Calu3 (cell line): ENCODE data around the gene GJB5. TPM values are rescaled to one million over a fixed set of nuclear protein-coding genes. Genes with fewer than 3 reads are reported as not detected.
"Not testable (repeated sequence)": the region's sequence is repeated elsewhere in the genome, so short reads cannot be mapped to it uniquely, and the experiment has no call there.

Experiments used
- BruUV-seq: library from RNA; stranded (reverse); fragments of 400-500 nt; replicated peaks from 2 replicates; lab custom pipeline; 2021; lab: Mats Ljungman, UMichigan
- CTCF ChIA-PET: fragments of 300-600 bp; sonication (Branson Sonifier 250); formaldehyde crosslinking; loops from one replicate; lab custom pipeline; 2022; ENCODE audit warnings: antibody characterized with exemption; lab: Charles Lee
- DNase-seq: peaks from one replicate; pipeline ENCODE4 v3.0.0; 2022
- H3K27ac Mint-ChIP-seq: one replicate; pipeline ENCODE4 v1.8.0; 2022; ENCODE audit warnings: mixed read lengths; ENCODE audit not compliant: unreplicated experiment
- H3K27me3 Mint-ChIP-seq: one replicate; pipeline ENCODE4 v1.8.0; 2022; ENCODE audit warnings: mixed read lengths; ENCODE audit not compliant: unreplicated experiment
- H3K36me3 Mint-ChIP-seq: one replicate; pipeline ENCODE4 v1.8.0; 2022; ENCODE audit warnings: mild to moderate bottlenecking, moderate library complexity, mixed read lengths; ENCODE audit not compliant: insufficient read depth, unreplicated experiment
- H3K4me1 Mint-ChIP-seq: one replicate; pipeline ENCODE4 v1.8.0; 2022; ENCODE audit warnings: mild to moderate bottlenecking, low read depth, mixed read lengths; ENCODE audit not compliant: unreplicated experiment
- H3K4me3 Mint-ChIP-seq: one replicate; pipeline ENCODE4 v1.8.0; 2022; ENCODE audit warnings: mild to moderate bottlenecking, low read depth, moderate library complexity, mixed read lengths; ENCODE audit not compliant: unreplicated experiment
- H3K9me3 Mint-ChIP-seq: one replicate; pipeline ENCODE4 v1.8.0; 2022; ENCODE audit warnings: low read depth, mixed read lengths; ENCODE audit not compliant: unreplicated experiment
- intact Hi-C: fragments of 100-400 bp; cut with micrococcal nuclease; formaldehyde crosslinking; loops from one replicate; pipeline ENCODE4 v1.10.0; 2022; ENCODE audit not compliant: unreplicated experiment
- total RNA-seq: library from RNA; stranded (reverse); gene quantifications from 2 replicates; pipeline ENCODE4 v1.2.3, GENCODE V29; 2022
- TF ChIP-seq, protein P1 (sequence below): fragments of 200-600 bp; IDR thresholded peaks from one replicate; pipeline ENCODE4 v1.8.0; 2022; ENCODE audit warnings: antibody characterized with exemption; ENCODE audit not compliant: unreplicated experiment

GJB5 gene
- total RNA-seq, 1 experiment from 2014 or later, result 1.1 TPM

DNA sequence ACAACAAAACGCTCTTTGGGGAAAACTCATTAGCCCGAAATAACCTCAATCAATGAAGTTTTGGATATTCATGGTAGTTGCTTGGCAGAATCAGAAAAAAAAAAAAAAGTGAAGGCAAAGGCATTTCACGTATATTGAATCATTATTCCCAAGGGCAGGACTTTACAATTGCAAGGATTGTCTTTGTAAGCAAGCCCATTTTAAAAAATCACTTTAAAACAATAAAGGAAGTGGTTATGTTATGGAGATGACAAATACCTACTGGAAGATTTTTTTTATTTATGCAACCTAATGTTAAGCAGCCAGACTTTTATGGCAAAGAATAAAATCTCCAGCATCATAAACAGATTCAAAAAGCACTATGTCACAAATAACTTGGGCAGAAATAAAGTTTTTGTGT, 14.0 kb downstream of the GJB5 start:
- TF ChIP-seq, protein P1, sequence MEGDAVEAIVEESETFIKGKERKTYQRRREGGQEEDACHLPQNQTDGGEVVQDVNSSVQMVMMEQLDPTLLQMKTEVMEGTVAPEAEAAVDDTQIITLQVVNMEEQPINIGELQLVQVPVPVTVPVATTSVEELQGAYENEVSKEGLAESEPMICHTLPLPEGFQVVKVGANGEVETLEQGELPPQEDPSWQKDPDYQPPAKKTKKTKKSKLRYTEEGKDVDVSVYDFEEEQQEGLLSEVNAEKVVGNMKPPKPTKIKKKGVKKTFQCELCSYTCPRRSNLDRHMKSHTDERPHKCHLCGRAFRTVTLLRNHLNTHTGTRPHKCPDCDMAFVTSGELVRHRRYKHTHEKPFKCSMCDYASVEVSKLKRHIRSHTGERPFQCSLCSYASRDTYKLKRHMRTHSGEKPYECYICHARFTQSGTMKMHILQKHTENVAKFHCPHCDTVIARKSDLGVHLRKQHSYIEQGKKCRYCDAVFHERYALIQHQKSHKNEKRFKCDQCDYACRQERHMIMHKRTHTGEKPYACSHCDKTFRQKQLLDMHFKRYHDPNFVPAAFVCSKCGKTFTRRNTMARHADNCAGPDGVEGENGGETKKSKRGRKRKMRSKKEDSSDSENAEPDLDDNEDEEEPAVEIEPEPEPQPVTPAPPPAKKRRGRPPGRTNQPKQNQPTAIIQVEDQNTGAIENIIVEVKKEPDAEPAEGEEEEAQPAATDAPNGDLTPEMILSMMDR, result no peak
- intact Hi-C loops, result no loop called here
- Mint-ChIP-seq H3K4me3 (no peak overlapping the region), H3K9me3 (no peaks in the 10 kb centered on the region), H3K27me3 (no peaks in the 10 kb centered on the region), H3K36me3 (peaks cover under 1% of the 10 kb centered on the region), H3K27ac (no peak overlapping the region), H3K4me1 (peaks cover 2% of the 10 kb centered on the region)
- BruUV-seq, result no TSS peak
- no peak for DNase-seq
- CTCF ChIA-PET, result interaction anchor here (0.6 kb wide), 1 partner anchor 389 kb away, joined by 3 read pairs; no protein-coding TSS in a partner anchor

DNA sequence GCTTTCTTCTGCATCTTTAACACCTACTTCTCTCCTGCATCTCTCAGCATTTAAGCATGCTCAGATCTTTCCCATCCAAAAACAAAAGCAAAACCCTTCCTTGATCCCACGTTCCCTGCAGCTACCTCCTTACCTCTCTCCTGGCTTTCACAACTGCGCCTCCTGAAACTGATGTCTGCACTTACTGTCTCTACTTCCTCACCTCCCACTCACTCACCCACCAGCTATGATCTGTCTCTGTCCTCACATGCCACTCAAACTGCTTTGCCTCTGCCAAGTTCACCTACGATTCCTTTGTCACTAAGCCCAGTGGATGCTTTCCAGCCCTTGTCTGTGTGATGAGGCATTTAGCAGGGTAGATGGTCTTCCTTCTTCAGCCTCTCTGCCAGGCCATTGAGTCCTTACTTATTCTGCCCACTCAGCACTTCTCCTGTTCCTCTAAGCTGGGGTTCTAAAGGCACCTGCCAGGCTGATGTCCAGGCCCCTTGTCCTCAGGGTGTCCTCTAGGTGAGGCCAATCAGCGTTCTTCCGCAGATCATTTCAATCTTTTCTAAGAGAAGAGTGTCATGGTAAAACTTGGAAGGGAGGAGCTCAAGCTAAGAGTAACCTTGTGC, 16.2 kb downstream of the GJB5 start:
- CTCF ChIA-PET, result no interaction called here
- no peaks in the 10 kb centered on the region for H3K9me3 Mint-ChIP-seq
- TF ChIP-seq, protein P1, result no peak
- H3K27me3 Mint-ChIP-seq, result no peaks in the 10 kb centered on the region
- no peak overlapping the region for H3K27ac Mint-ChIP-seq
- no TSS peak for BruUV-seq
- no peaks in the 10 kb centered on the region for H3K4me1 Mint-ChIP-seq
- no peaks in the 10 kb centered on the region for H3K36me3 Mint-ChIP-seq
- no peak overlapping the region for H3K4me3 Mint-ChIP-seq
- intact Hi-C loops, result no loop called here
- no peak for DNase-seq

DNA sequence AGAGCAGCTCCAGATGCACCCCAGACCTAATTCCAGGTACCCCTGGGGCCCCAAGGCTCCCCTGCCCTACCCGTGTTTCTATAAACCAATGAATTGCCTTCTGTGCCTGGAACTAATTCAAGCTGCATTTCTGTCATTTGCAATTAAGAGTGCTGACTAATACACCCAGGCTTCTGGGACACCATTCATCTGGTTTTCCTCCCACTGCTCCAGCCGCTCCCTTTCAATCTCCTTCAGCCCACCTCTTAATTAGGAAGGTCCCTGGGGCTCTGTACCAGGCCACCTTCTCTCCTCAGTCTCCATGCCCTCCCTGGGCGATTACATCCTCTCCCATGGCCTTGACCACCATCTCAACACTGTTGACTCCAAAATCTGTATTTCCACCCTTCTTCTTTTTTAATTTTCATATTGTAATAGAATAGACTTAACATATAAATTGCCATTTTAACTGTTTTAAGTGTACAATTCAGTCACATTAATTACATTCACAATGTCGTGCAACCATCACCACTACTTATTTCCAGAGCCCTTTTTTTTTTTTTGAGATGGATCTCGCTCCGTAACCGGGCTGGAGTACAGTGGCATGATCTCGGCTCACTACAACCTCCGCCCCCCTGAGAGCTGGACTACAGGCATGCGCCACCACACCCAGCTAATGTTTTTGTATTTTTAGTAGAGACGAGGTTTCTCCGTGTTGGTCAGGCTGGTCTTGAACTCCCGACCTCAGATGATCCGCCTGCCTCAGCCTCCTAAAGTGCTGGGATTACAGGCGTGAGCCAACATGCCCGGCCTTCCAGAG, 16.9 kb downstream of the GJB5 start:
- H3K4me1 Mint-ChIP-seq, result no peaks in the 10 kb centered on the region

DNA sequence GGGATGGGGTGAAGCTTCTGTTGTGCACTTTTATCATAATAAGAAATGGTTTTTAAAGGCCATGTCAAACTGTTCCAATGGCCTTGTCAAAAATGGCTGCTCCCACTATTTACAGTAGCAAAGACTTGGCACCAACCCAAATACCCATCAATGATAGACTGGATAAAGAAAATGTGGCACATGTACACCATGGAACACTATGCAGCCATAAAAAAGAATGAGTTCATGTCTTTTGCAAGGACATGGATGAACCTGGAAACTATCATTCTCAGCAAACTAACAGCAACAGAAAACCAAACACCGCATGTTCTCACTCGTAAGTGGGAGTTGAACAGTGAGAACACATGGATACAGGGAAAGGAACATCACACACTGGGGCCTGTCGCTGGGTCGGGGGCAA, 18.3 kb downstream of the GJB5 start:
- H3K4me1 Mint-ChIP-seq, H3K27ac Mint-ChIP-seq, intact Hi-C loops, DNase-seq, H3K9me3 Mint-ChIP-seq, H3K36me3 Mint-ChIP-seq, BruUV-seq, H3K4me3 Mint-ChIP-seq, H3K27me3 Mint-ChIP-seq, CTCF ChIA-PET: not testable (repeated sequence)

More for the DNA sequence above, 16.9 kb downstream of the GJB5 start:
- Mint-ChIP-seq H3K4me3 (no peak overlapping the region), H3K27ac (no peak overlapping the region), H3K36me3 (no peaks in the 10 kb centered on the region), H3K27me3 (no peaks in the 10 kb centered on the region), H3K9me3 (no peaks in the 10 kb centered on the region)
- DNase-seq, result no peak
- intact Hi-C loops, result no loop called here
- TF ChIP-seq, protein P1, result no peak
- CTCF ChIA-PET, result no interaction called here
- no TSS peak for BruUV-seq

DNA sequence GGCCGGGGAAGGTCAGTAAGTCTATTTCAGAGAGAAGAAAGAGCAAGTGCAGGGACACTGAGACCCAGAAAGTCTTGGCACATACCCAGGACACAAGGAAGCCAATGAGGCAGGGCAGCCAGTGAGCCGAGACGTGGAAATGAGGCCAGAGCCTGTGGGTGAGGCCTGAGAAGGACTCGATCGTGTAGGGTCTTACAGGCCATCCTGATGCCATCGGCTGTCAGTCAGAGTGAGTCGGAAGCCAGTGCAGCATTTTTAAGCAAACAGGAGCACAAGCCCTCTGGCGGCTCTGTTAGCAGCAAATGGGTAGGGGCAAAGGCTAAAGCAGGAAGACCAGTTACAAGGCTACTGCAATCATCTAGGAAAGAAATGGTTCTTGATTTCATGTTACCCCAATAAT, 20.1 kb downstream of the GJB5 start:
- Mint-ChIP-seq H3K27ac (no peak overlapping the region), H3K27me3 (no peaks in the 10 kb centered on the region), H3K36me3 (peaks cover 8% of the 10 kb centered on the region), H3K4me1 (peaks cover 25% of the 10 kb centered on the region), H3K4me3 (no peak overlapping the region), H3K9me3 (no peaks in the 10 kb centered on the region)
- intact Hi-C loops, result no loop called here
- CTCF ChIA-PET, result no interaction called here
- TF ChIP-seq, protein P1, result no peak
- BruUV-seq, result no TSS peak
- no peak for DNase-seq
